IMR-90 (cell line): Measurements from ENCODE around the gene ORC6. TPM values are rescaled to one million over a fixed set of nuclear protein-coding genes. Genes with fewer than 3 reads are reported as not detected.

ENCODE experiments used
- ATAC-seq: fragments of 200-7000 bp; cut with Tn5 transposase; 2 replicates; pipeline ENCODE4 v1.9.1; 2020; ENCODE audit warnings: low read depth, mild to moderate bottlenecking, moderate library complexity
- BruUV-seq: library from RNA; stranded (reverse); fragments of 400-500 nt; replicated peaks from 2 replicates; lab custom pipeline; 2021; lab: Mats Ljungman, UMichigan
- CTCF ChIA-PET: fragments of 300-600 bp; formaldehyde crosslinking; extraction: SDS; loops from one replicate; lab custom pipeline; 2021; ENCODE audit warnings: antibody characterized with exemption; lab: Yijun Ruan, JAX
- POLR2A ChIA-PET: fragments of 300-600 bp; sonication (Branson Sonifier 250); formaldehyde crosslinking; loops from one replicate; lab custom pipeline; 2022; ENCODE audit warnings: antibody characterized with exemption; ENCODE audit not compliant: unreplicated experiment; lab: Charles Lee
- DNase-seq: peaks from one replicate; pipeline ENCODE4 v3.0.0; 2013
- H2AFZ ChIP-seq: replicated peaks from 2 replicates; pipeline ENCODE3; 2013; ENCODE audit warnings: low read length, mild to moderate bottlenecking; ENCODE audit not compliant: poor library complexity
- H2AK5ac ChIP-seq: 2 replicates; pipeline ENCODE4 v1.6.1; 2013; ENCODE audit warnings: low read depth, low read length, inconsistent platforms
- H2AK9ac ChIP-seq: replicated peaks from 2 replicates; pipeline ENCODE3; 2013; ENCODE audit warnings: mild to moderate bottlenecking, low read depth, low read length, moderate library complexity; ENCODE audit not compliant: poor library complexity
- H2BK120ac ChIP-seq: 2 replicates; pipeline ENCODE4 v1.6.1; 2013; ENCODE audit warnings: low read depth, low read length, inconsistent platforms
- H2BK15ac ChIP-seq: 3 replicates; pipeline ENCODE4 v1.6.1; 2013; ENCODE audit warnings: low read depth, low read length, inconsistent platforms
- H2BK20ac ChIP-seq: 2 replicates; pipeline ENCODE4 v1.6.1; 2013; ENCODE audit warnings: low read depth, mild to moderate bottlenecking, inconsistent platforms, low read length, moderate library complexity
- H2BK5ac ChIP-seq: 2 replicates; pipeline ENCODE4 v1.6.1; 2013; ENCODE audit warnings: mild to moderate bottlenecking, low read depth, low read length, inconsistent platforms; ENCODE audit not compliant: poor library complexity, severe bottlenecking
- H3K14ac ChIP-seq: replicated peaks from 2 replicates; pipeline ENCODE4 v1.6.1; 2013; ENCODE audit warnings: low read depth, low read length, inconsistent platforms
- H3K18ac ChIP-seq: 2 replicates; pipeline ENCODE4 v1.6.1; 2013; ENCODE audit warnings: low read depth, low read length, control low read depth
- H3K23ac ChIP-seq: 2 replicates; pipeline ENCODE4 v1.6.1; 2013; ENCODE audit warnings: low read depth, low read length, inconsistent platforms
- H3K27ac ChIP-seq: 2 replicates; pipeline ENCODE4 v1.5.1; 2013; ENCODE audit warnings: mild to moderate bottlenecking, control low read depth, low read length; ENCODE audit not compliant: insufficient read depth
- H3K27me3 ChIP-seq: 2 replicates; pipeline ENCODE4 v1.6.1; 2013; ENCODE audit warnings: low read length; ENCODE audit not compliant: control insufficient read depth, insufficient read depth
- H3K36me3 ChIP-seq: 2 replicates; pipeline ENCODE4 v1.6.1; 2013; ENCODE audit warnings: low read length, mixed read lengths; ENCODE audit not compliant: control insufficient read depth, insufficient read depth
- H3K4ac ChIP-seq: 2 replicates; pipeline ENCODE4 v1.6.1; 2013; ENCODE audit warnings: low read depth, low read length, inconsistent platforms
- H3K4me1 ChIP-seq: 2 replicates; pipeline ENCODE4 v1.6.1; 2013; ENCODE audit warnings: low read length, mixed read lengths; ENCODE audit not compliant: control insufficient read depth, insufficient read depth
- H3K4me2 ChIP-seq: 2 replicates; pipeline ENCODE4 v1.6.1; 2013; ENCODE audit warnings: low read depth, mild to moderate bottlenecking, control low read depth, low read length, moderate library complexity
- H3K4me3 ChIP-seq: 2 replicates; pipeline ENCODE4 v1.5.1; 2013; ENCODE audit warnings: low read depth, mild to moderate bottlenecking, control low read depth, low read length, moderate library complexity; ENCODE audit not compliant: insufficient read depth
- H3K56ac ChIP-seq: 2 replicates; pipeline ENCODE4 v1.6.1; 2013; ENCODE audit warnings: low read length, inconsistent platforms; ENCODE audit not compliant: insufficient read depth; ENCODE audit errors: extremely low read depth
- H3K79me1 ChIP-seq, 2 experiments: 2 replicates each; pipeline ENCODE4 v1.6.1; 2013; ENCODE audit warnings: low read length in 2 of 2, inconsistent platforms in 1 of 2, low read depth in 1 of 2
- H3K9ac ChIP-seq: 2 replicates; pipeline ENCODE4 v1.6.1; 2013; ENCODE audit warnings: low read depth, low read length, control low read depth
- H3K9me1 ChIP-seq: 2 replicates; pipeline ENCODE4 v1.6.1; 2013; ENCODE audit warnings: low read length, inconsistent platforms; ENCODE audit not compliant: insufficient read depth
- H3K9me3 ChIP-seq: 2 replicates; pipeline ENCODE4 v1.6.1; 2013; ENCODE audit warnings: low read length; ENCODE audit not compliant: control insufficient read depth, insufficient read depth
- H4K20me1 ChIP-seq: 2 replicates; pipeline ENCODE4 v1.6.1; 2013; ENCODE audit warnings: low read length, inconsistent platforms; ENCODE audit not compliant: insufficient read depth
- H4K5ac ChIP-seq: 2 replicates; pipeline ENCODE4 v1.6.1; 2013; ENCODE audit warnings: mild to moderate bottlenecking, low read depth, low read length, control low read depth
- H4K8ac ChIP-seq, 2 experiments: 2 replicates each; pipeline ENCODE4 v1.6.1; 2013; ENCODE audit warnings: low read depth in 2 of 2, low read length in 2 of 2, control low read depth in 1 of 2, inconsistent platforms in 1 of 2
- H4K91ac ChIP-seq: 2 replicates; pipeline ENCODE4 v1.6.1; 2013; ENCODE audit warnings: low read depth, low read length, inconsistent platforms; ENCODE audit not compliant: insufficient read depth
- BHLHE40 ChIP-seq: fragments of 150-350 bp; IDR thresholded peaks from 2 replicates; pipeline ENCODE4 v1.6.1; 2016; ENCODE audit warnings: mild to moderate bottlenecking, low read depth, low read length
- CEBPB ChIP-seq: IDR thresholded peaks from 2 replicates; pipeline ENCODE4 v1.6.1; 2012; ENCODE audit warnings: low read depth, low read length, improper control_type of control experiment
- CHD1 ChIP-seq: IDR thresholded peaks from 2 replicates; pipeline ENCODE4 v1.6.1; 2012; ENCODE audit warnings: low read depth, low read length, improper control_type of control experiment
- FOS ChIP-seq: fragments of 150-350 bp; IDR thresholded peaks from 2 replicates; pipeline ENCODE4 v1.6.1; 2016; ENCODE audit warnings: low read depth, low read length
- MAFK ChIP-seq: IDR thresholded peaks from 2 replicates; pipeline ENCODE4 v1.6.1; 2012; ENCODE audit warnings: low read depth, low read length, improper control_type of control experiment
- MXI1 ChIP-seq: IDR thresholded peaks from 2 replicates; pipeline ENCODE4 v1.6.1; 2012; ENCODE audit warnings: low read depth, mild to moderate bottlenecking, low read length, moderate library complexity, borderline replicate concordance
- RAD21 ChIP-seq: IDR thresholded peaks from 2 replicates; pipeline ENCODE4 v1.6.1; 2012; ENCODE audit warnings: low read length, improper control_type of control experiment
- RCOR1 ChIP-seq: IDR thresholded peaks from 2 replicates; pipeline ENCODE4 v1.6.1; 2012; ENCODE audit warnings: mild to moderate bottlenecking, low read length, improper control_type of control experiment; ENCODE audit not compliant: insufficient replicate concordance
- SMC3 ChIP-seq: fragments of 150-350 bp; IDR thresholded peaks from 2 replicates; pipeline ENCODE4 v1.6.1; 2016; ENCODE audit warnings: low read depth, mild to moderate bottlenecking, antibody characterized with exemption, low read length, moderate library complexity
- WGBS, 2 experiments: methylation state at CpG; one replicate each; pipeline versions ENCODE4 v1.1.5 to v1.1.7; 2013; ENCODE audit warnings: missing lambda C conversion rate in 2 of 2; ENCODE audit not compliant: insufficient read length in 1 of 2; ENCODE audit errors: extremely low coverage in 2 of 2; 5-methylcytosine and 5-hydroxymethylcytosine counted together
- dilution Hi-C: fragments of 300-500 bp; cut with HindIII; formaldehyde crosslinking; loops from one replicate; pipeline ENCODE4 v1.14.3; 2018; ENCODE audit warnings: low sequenced_read_pairs; ENCODE audit not compliant: unreplicated experiment
- in situ Hi-C: fragments of 300-500 bp; cut with MboI; formaldehyde crosslinking; loops from 3 replicates; pipeline ENCODE4 v1.14.3; 2019; ENCODE audit warnings: low sequenced_read_pairs, inconsistent platforms, mixed read lengths
- intact Hi-C: fragments of 100-400 bp; cut with micrococcal nuclease; formaldehyde crosslinking; loops from 2 replicates; pipeline ENCODE4 v1.10.0; 2022
- polyA plus RNA-seq, 3 experiments: library from polyadenylated mRNA; depleted of rRNA; stranded (reverse); fragments of >200 nt; gene quantifications; 2 replicates each; pipeline ENCODE4 v1.2.3, GENCODE V29; 2012; ENCODE audit warnings: low replicate concordance in 1 of 3
- total RNA-seq: library from RNA; depleted of rRNA; stranded (reverse); fragments of >200 nt; gene quantifications from 2 replicates; pipeline ENCODE4 v1.2.3, GENCODE V29; 2012
- TF ChIP-seq, protein P1 (sequence below): conservative IDR thresholded peaks from 2 replicates; pipeline ENCODE4 v1.5.1; 2012; ENCODE audit warnings: mild to moderate bottlenecking, low read depth, low read length, improper control_type of control experiment
- TF ChIP-seq, protein P2 (sequence below): fragments of 150-350 bp; IDR thresholded peaks from 2 replicates; pipeline ENCODE4 v1.6.1; 2017; ENCODE audit warnings: mild to moderate bottlenecking, antibody characterized with exemption, low read length, low read depth

Gene ORC6
- total and polyA plus RNA-seq, 2 of the 4 experiments (the other 2 are of a cell fraction) = 9.0 to 15.9 TPM

DNA sequence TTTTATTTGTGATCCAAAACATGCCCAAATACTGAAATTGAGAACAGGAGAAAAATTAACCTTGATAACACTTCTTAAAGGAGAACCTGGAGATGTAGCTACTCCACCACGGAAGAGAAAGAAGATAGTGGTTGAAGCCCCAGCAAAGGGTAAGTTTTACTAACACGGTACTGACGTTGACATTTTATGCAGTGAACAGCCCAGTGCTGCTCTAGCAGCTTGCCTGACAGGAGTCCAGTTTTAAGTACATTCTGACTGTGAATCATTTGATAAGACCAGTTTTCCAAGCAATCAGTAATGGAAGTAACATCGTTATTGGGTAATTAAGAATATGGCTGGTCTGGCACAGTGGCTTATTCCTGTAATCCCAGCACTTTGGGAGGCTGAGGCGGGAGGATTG lies 6.5 kb downstream of the ORC6 start:
- Histone ChIP-seq H3K56ac (no peak overlapping the region), H3K36me3 (peaks cover 5% of the 10 kb centered on the region; the same call in 1 of the 2 replicates), H3K4ac (no peak overlapping the region), H3K23ac (no peak overlapping the region), H2BK120ac (no peak overlapping the region), H4K5ac (no peak overlapping the region), H3K18ac (no peak overlapping the region), H2AK9ac (no peak overlapping the region), H2AK5ac (no peak overlapping the region), H3K4me1 (peaks cover 2% of the 10 kb centered on the region; the same call in 1 of the 2 replicates), H2BK20ac (no peak overlapping the region), H4K8ac (no peak overlapping the region), H4K91ac (no peak overlapping the region), H3K27ac (no peak overlapping the region), H3K79me1 (peaks cover 6 to 14% of the 10 kb centered on the region in 2 experiments; a peak in 3 of 4 replicates), H2BK5ac (no peak overlapping the region), H3K9ac (no peak overlapping the region), H3K4me2 (no peak overlapping the region), H3K9me1 (no peaks in the 10 kb centered on the region), H3K27me3 (no peaks in the 10 kb centered on the region), H4K20me1 (0 out of 2 replicates have a peak, but pooled peaks cover under 1% of the 10 kb centered on the region), H3K14ac (no peak overlapping the region), H2BK15ac (no peak overlapping the region), H2AFZ (no peak overlapping the region), H3K9me3 (no peaks in the 10 kb centered on the region), H3K4me3 (no peak overlapping the region)
- WGBS, 2 experiments = 100% methylated on average over 3 of the region's 5 CpGs; no CpG with 5 or more reads in 1 of the 2 experiments
- DNase-seq (no peak), ATAC-seq (no peak)
- TF ChIP-seq MAFK = no peak
- TF ChIP-seq, protein P1, sequence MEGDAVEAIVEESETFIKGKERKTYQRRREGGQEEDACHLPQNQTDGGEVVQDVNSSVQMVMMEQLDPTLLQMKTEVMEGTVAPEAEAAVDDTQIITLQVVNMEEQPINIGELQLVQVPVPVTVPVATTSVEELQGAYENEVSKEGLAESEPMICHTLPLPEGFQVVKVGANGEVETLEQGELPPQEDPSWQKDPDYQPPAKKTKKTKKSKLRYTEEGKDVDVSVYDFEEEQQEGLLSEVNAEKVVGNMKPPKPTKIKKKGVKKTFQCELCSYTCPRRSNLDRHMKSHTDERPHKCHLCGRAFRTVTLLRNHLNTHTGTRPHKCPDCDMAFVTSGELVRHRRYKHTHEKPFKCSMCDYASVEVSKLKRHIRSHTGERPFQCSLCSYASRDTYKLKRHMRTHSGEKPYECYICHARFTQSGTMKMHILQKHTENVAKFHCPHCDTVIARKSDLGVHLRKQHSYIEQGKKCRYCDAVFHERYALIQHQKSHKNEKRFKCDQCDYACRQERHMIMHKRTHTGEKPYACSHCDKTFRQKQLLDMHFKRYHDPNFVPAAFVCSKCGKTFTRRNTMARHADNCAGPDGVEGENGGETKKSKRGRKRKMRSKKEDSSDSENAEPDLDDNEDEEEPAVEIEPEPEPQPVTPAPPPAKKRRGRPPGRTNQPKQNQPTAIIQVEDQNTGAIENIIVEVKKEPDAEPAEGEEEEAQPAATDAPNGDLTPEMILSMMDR = no peak
- no peak for TF ChIP-seq FOS
- TF ChIP-seq RCOR1 = no peak
- no peak for TF ChIP-seq CHD1
- TF ChIP-seq, protein P2, sequence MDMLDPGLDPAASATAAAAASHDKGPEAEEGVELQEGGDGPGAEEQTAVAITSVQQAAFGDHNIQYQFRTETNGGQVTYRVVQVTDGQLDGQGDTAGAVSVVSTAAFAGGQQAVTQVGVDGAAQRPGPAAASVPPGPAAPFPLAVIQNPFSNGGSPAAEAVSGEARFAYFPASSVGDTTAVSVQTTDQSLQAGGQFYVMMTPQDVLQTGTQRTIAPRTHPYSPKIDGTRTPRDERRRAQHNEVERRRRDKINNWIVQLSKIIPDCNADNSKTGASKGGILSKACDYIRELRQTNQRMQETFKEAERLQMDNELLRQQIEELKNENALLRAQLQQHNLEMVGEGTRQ = no peak
- no peak for TF ChIP-seq SMC3
- TF ChIP-seq MXI1 = no peak
- no peak for TF ChIP-seq RAD21
- no peak for TF ChIP-seq CEBPB
- no peak for TF ChIP-seq BHLHE40
- ChIA-PET CTCF (no interaction called here), POLR2A (no interaction called here)
- intact Hi-C loops = no loop called here
- BruUV-seq = no TSS peak
- dilution Hi-C loops = no loop called here
- in situ Hi-C loops = no loop called here
